ENCODE data around the gene PRKCE. TPM values are rescaled to one million over a fixed set of nuclear protein-coding genes. Genes with fewer than 3 reads are reported as not detected.

PRKCE gene
- total RNA-seq (10 to 100 TPM; 24.9 to 26.2 TPM), total RNA-seq (7.6 to 56.4 (median 16.9) reads per million in 172 experiments)
- 4.5 TPM for polyA plus RNA-seq (2013, experiment 1 of 2)
- 5.9 TPM for polyA plus RNA-seq (2013, experiment 2 of 2)

- H3K4me3 ChIP-seq (ENCODE audit: low read length): peak within 1 kb of the TSS; percentile 97
- intact Hi-C loops (cut with DNase I, micrococcal nuclease): loop anchor here (5.0 kb wide), 2 partner anchors 84 to 886 kb away; no protein-coding TSS in a partner anchor
- no peaks in the 10 kb centered on the region for H3K9me3 Mint-ChIP-seq
- no peaks in the 10 kb centered on the region for H3K27me3 ChIP-seq (ENCODE audit: control insufficient read depth in 1 of 2, insufficient read depth in 2 of 2, low read length in 2 of 2)
- peaks cover 21% of the 10 kb centered on the region for H3K4me1 ChIP-seq (ENCODE audit: insufficient read depth, low read length)
- H3K4me1 Mint-ChIP-seq (ENCODE audit: low read depth): peaks cover 37% of the 10 kb centered on the region
- H3K27me3 Mint-ChIP-seq: peaks cover 5% of the 10 kb centered on the region
- no peaks in the 10 kb centered on the region for H3K36me3 ChIP-seq (ENCODE audit: insufficient read depth, low read length)
- ChIA-PET POLR2A (interaction anchor here (1.0 to 3.3 kb wide), 5 partner anchors 13 to 239 kb away, joined by 3 to 20 read pairs (median 8); partner anchors contain the start of gene SRBD1), CTCF (interaction anchor here (0.6 to 1.5 kb wide), 5 partner anchors 9 to 248 kb away, joined by 3 to 6 read pairs (median 3); no protein-coding TSS in a partner anchor)
- peak within 1 kb of the TSS; percentile 88 for H3K27ac Mint-ChIP-seq
- H3K9me3 ChIP-seq (ENCODE audit: control insufficient read depth in 1 of 2, insufficient read depth in 1 of 2, low read length in 2 of 2): no peaks in the 10 kb centered on the region
- DNase-seq: peak; percentile 9 to 71 (median 45)
- H3K27ac ChIP-seq (ENCODE audit: low read depth in 1 of 2, low read length in 2 of 2): peak within 1 kb of the TSS; percentile 58 to 62
- peaks cover 22% of the 10 kb centered on the region for H3K36me3 Mint-ChIP-seq (ENCODE audit: low read depth)
- H3K4me3 Mint-ChIP-seq: peak within 1 kb of the TSS; percentile 97
- no peak for TF ChIP-seq CTCF (IDR thresholded peaks at IDR 0.05)
- peak; percentile 16 for ATAC-seq (ENCODE audit: poor library complexity)
Observed at GRCh38 chr2:45651415-45652089, at the start of gene PRKCE. Gene PRKCE, plus strand, starts transcription at chr2:45651675.

- intact Hi-C loops (cut with DNase I, micrococcal nuclease): no loop called here
- Histone ChIP-seq H3K27ac (ENCODE audit: low read depth in 1 of 2, low read length in 2 of 2) (no peak overlapping the region), H3K4me3 (ENCODE audit: low read length) (no peak overlapping the region), H3K27me3 (ENCODE audit: control insufficient read depth in 1 of 2, insufficient read depth in 2 of 2, low read length in 2 of 2) (no peaks in the 10 kb centered on the region), H3K9me3 (ENCODE audit: control insufficient read depth in 1 of 2, insufficient read depth in 1 of 2, low read length in 2 of 2) (no peaks in the 10 kb centered on the region), H3K4me1 (ENCODE audit: insufficient read depth, low read length) (no peaks in the 10 kb centered on the region), H3K36me3 (ENCODE audit: insufficient read depth, low read length) (peaks cover 31% of the 10 kb centered on the region)
- H3K4me1 Mint-ChIP-seq (ENCODE audit: low read depth): peaks cover 11% of the 10 kb centered on the region
- DNase-seq (no peak), ATAC-seq (ENCODE audit: poor library complexity) (no peak)
- H3K9me3 Mint-ChIP-seq: no peaks in the 10 kb centered on the region
- no peak overlapping the region for H3K4me3 Mint-ChIP-seq
- no peak overlapping the region for H3K27ac Mint-ChIP-seq
- TF ChIP-seq CTCF (IDR thresholded peaks at IDR 0.05): no peak
- CTCF ChIA-PET: interaction anchor here (1.3 kb wide), 1 partner anchor 14 kb away, joined by 3 read pairs; no protein-coding TSS in a partner anchor
- peaks cover 72% of the 10 kb centered on the region for H3K36me3 Mint-ChIP-seq (ENCODE audit: low read depth)
- POLR2A ChIA-PET: interaction anchor here (1.0 kb wide), 1 partner anchor 35 kb away, joined by 5 read pairs; no protein-coding TSS in a partner anchor
- H3K27me3 Mint-ChIP-seq: no peaks in the 10 kb centered on the region
Observed at GRCh38 chr2:45602624-45603023, 48.9 kb upstream of the PRKCE start.

- no peak overlapping the region for H3K4me3 Mint-ChIP-seq
- no peak for TF ChIP-seq CTCF (IDR thresholded peaks at IDR 0.05)
- Histone ChIP-seq H3K27ac (ENCODE audit: low read depth in 1 of 2, low read length in 2 of 2) (no peak overlapping the region), H3K36me3 (ENCODE audit: insufficient read depth, low read length) (peaks cover 17% of the 10 kb centered on the region), H3K4me3 (ENCODE audit: low read length) (no peak overlapping the region), H3K27me3 (ENCODE audit: control insufficient read depth in 1 of 2, insufficient read depth in 2 of 2, low read length in 2 of 2) (no peaks in the 10 kb centered on the region), H3K4me1 (ENCODE audit: insufficient read depth, low read length) (peaks cover 3% of the 10 kb centered on the region), H3K9me3 (ENCODE audit: control insufficient read depth in 1 of 2, insufficient read depth in 1 of 2, low read length in 2 of 2) (no peaks in the 10 kb centered on the region)
- no peak overlapping the region for H3K27ac Mint-ChIP-seq
- peaks cover 47% of the 10 kb centered on the region for H3K36me3 Mint-ChIP-seq (ENCODE audit: low read depth)
- POLR2A ChIA-PET: no interaction called here
- H3K27me3 Mint-ChIP-seq: no peaks in the 10 kb centered on the region
- no peak for DNase-seq
- intact Hi-C loops (cut with DNase I, micrococcal nuclease): no loop called here
- peaks cover 16% of the 10 kb centered on the region for H3K4me1 Mint-ChIP-seq (ENCODE audit: low read depth)
- CTCF ChIA-PET: no interaction called here
- no peak for ATAC-seq (ENCODE audit: poor library complexity)
- H3K9me3 Mint-ChIP-seq: no peaks in the 10 kb centered on the region
Observed at GRCh38 chr2:45605116-45605515, 46.4 kb upstream of the PRKCE start.
